Measurements from ENCODE around the gene GRIN2A.

GRIN2A gene

DNA sequence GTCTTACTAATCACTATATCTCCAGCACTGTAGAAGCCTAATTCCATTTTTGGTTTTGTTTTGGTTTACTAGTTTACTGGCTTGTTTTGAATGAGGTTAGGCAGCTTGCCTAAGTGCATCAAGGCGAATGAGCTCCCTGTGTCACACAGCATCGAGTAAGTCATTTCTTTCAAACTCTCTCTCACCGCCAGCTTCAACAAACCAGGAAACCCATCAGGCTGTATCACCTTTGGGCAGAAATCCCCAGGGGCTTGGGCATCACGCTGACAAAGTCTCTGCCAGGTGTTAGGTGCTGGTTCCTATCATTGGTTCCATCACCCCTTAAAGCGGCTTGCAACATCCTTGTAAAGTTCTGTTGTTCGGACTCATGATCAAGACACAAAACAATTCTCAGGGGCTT lies 226.6 kb downstream of the GRIN2A start:
- DNase-seq = no peak

DNA sequence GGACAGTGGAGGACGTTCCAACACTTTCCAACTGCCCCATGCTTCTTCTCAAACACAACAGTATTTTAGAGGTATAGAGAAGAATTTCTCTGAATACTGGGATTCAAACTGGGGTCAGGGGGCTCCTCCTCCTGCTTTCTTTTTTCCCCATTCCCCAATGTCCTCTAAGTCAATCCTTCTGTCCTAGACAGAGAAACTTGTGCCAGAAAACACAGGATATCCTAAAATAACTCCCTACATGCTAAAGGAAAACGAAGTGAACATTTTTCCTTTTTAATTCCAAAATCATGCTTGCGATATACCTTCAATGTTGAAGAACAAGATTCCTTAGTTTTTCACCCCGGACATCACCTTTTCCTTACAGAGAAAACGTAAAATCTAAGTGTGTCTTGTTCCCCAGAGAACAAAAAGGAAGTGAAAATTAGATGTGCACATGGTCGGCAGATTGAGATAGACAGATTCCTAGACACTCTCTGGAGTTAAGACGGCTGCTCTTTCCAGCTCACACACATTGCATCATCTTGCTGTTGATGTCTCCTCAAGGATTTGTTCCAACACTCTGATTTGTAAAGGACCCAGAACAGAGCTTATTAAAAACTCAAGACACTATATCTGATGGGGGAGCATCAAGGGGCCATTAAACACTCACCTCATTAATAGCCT lies 228.2 kb downstream of the GRIN2A start:
- DNase-seq = no peak

GRCh38 chr16:9950658-9951057 lies 231.6 kb downstream of the GRIN2A start:
- DNase-seq = no peak

DNA sequence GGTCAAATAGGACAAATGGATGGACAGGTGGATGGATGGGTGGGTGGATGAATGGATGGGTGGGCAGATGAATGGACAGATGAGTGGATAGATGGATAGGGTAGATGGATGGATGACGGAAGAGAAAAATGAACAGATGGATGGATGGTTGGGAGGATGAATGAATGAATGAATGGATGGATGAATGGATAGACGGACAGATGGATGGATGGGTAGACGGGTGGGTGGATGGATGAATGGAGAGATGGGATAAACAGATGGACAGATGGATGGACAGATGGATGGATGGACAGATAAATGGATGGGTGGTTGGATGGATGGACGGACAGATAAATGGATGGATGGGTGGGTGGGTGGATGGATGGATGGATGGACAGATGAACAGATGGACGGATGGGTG lies 232.8 kb downstream of the GRIN2A start:
- no peak for DNase-seq

DNA sequence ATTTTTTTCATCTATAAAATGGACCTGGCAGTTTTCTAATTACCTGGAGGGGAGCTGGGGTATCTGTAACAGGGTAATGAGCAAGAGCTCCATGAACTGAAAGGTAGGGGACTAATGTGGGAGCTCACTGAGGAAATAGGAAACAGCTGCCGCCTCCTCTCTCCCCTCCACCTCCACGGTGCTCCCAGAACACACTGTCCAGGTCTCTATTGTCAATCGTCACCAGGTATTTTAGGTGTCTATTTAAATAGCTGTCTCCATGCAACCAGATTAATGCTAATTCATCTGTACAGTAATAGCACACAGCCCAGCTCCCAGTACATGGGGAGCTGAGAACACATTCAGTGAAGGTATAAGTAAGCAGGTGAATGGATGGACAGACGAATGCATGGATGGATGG lies 233.3 kb downstream of the GRIN2A start:
- DNase-seq = no peak

DNA sequence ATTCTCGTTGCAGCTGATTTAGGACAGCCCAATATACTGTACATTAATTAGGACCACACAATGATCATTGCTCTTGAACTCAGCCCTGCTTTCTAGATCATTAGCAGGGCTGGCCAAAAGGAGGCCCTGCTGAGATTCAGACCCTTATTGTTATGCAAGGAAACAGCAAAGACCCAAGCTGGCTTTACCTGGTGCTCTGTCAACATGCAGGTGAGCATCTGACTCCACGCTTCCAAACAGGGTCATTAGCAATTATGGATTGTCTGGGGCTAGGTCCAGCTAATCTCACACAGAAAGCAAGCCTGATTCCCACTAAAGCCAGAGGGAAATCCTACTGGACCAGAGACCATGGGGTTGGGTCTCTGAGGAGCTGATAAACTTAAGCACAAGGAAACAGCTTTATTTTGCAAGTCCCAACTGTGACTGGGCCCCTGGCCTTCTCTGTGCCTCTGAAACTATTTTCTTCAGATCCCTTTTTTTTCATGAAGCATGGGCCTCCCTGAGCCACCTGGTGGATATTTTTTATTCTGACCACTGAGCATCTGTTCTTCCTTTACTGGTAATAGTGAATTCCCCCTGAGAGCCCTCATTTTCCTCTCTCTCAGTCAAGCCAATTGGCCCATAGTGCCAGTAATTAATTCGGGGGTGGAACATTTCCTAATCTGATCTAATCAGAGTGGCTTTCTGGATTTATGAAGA lies 236.1 kb downstream of the GRIN2A start:
- no peak for DNase-seq

GRCh38 chr16:9943121-9943520 lies 239.1 kb downstream of the GRIN2A start:
- DNase-seq = no peak

DNA sequence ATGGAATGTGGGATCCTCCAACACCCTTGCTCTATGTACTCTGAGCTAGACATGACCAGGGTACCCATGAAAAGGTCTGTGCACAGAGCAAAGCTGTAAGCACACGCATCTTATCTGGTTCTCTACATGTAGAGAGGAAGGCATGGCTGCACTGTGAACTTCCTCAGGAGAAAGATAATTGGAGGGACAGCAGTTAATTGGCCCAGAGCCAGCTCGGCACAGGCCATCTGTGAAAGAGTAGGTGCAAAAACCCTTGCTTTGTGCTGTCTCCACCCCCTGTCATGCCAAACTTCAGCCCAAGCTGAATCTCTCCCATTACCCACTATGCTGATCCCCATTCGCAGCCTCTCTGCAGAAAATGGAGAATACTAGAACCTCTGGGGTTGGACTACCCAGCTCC lies 241.0 kb downstream of the GRIN2A start:
- no peak for DNase-seq

- DNase-seq = no peak
These were observed 247.3 kb downstream of the GRIN2A start for GRCh38 chr16:9934723-9935508.

- DNase-seq = no peak
These were observed 249.1 kb downstream of the GRIN2A start for GRCh38 chr16:9932919-9933653.

- DNase-seq = no peak
These were observed 250.2 kb downstream of the GRIN2A start for GRCh38 chr16:9932000-9932399.

GRCh38 chr16:9929836-9930235 lies 252.4 kb downstream of the GRIN2A start:
- no peak for DNase-seq

- DNase-seq = no peak
These were observed 252.9 kb downstream of the GRIN2A start for GRCh38 chr16:9929313-9929712.

GRCh38 chr16:9922441-9922840 lies 259.8 kb downstream of the GRIN2A start:
- no peak for DNase-seq

DNA sequence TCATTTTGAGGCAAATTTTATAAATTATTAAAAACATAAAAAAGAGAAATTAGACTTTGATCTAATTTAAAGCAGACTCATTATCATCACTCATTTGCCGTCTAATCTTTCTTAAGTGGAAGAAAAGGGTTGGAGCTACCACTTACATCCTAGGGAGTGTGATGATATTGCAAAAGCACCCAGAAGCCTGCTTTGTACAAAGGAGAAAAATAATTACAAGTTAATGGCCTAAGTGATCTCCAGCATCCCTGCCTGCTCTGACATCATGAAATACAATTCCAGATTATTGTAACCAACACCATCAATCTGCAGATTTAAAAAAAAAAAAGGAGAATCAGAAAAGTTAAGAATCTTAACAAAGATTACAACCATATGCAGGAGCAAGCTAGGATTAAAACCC lies 260.2 kb downstream of the GRIN2A start:
- no peak for DNase-seq

- no peak for DNase-seq
These were observed 262.8 kb downstream of the GRIN2A start for GRCh38 chr16:9919460-9919859.

GRCh38 chr16:9917691-9918090 lies 264.5 kb downstream of the GRIN2A start:
- DNase-seq = no peak

- no peak for DNase-seq
These were observed 268.5 kb downstream of the GRIN2A start for GRCh38 chr16:9913604-9914326.

- DNase-seq = no peak
These were observed 270.2 kb downstream of the GRIN2A start for GRCh38 chr16:9911989-9912388.

DNA sequence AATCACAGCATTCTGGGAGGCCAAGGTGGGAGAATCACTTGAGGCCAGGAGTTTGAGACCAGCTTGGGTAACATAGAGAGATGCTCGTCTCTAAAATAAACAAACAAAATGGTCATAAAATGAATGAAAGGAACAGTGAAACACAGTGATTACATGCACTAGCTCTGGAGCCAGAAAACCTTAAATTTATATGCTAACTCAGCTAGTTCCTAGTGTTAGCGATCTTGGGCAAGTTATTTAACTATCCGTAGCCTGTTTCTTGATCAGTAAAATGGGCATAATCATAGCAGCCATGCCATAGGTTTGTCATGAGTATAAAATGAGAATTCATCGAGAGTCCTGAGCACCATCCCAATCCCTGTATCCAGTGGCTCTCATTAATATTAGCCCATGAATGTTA lies 271.0 kb downstream of the GRIN2A start:
- DNase-seq = no peak

GRCh38 chr16:9909072-9909825 lies 273.0 kb downstream of the GRIN2A start:
- DNase-seq = no peak

- DNase-seq = no peak
These were observed 273.6 kb downstream of the GRIN2A start for GRCh38 chr16:9908613-9909012.

Data from NCI-H1105 treated with DMSO at 0.1 percent for 48 hours (cell line).